ENCODE results near the gene TPM2. TPM values are rescaled to one million over a fixed set of nuclear protein-coding genes. Genes with fewer than 3 reads are reported as not detected.

The TPM2 gene
- total and polyA plus RNA-seq, 7 donors, result 6,047 to 16,334 (median 9,199) TPM

DNA sequence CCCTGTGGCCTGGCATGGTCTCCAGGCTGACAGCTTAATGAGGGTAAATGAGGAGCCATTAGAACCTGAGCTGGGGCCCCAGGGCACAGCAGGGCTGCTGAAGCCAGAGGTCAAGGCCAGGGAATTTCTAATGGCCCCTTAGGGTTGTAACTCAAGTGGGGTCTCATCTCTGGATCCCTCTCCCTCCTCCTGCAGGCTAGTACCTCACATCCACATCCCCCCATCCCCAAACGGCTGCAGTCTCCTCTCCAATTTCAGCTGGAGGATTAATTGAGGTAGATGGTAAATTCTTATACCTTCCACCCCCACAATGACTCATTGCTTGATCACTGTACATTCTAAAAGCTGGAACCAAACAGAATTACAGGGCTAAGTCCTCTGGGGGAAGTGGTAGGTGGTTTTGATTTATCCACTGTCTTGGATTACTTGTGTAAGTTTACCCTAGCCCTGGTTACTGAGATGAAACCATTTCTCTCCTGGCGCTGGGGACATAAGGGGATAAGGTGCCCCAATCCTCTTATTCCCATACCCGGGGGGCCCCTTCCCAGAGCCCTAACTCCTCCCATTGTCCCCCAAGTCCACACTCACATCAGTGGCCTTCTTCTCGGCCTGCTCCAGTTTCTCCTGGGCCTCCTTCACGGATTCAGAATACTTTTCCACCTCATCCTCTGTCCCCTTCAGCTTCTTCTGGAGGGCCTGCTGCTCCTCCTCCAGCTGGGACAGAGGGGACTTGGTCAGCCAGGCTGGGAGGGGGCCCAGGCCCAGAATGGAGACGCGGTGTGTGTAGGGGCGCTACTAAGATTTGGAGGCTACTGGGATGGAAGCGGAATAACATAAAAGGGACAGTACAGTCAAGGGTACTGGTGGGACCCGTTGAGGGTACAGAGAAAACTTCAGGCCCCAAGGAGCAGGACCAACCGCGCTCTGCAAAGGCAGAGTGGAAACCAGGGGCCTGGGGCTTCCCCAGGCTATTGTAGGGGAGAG lies 875 bp downstream of the TPM2 start:
- intact Hi-C loops (cut with DNase I), result no loop called here
- peak overlapping the region; percentile 100 for H3K4me3 ChIP-seq
- WGBS, 3 donors, result 19 to 31% (median 22%) methylated on average over 12 of the region's 12 CpGs
- DNase-seq (peak in 1 of 2 donors; percentile 66), ATAC-seq (peak; percentile 15 to 48 (median 26))
- no peaks in the 10 kb centered on the region for H3K9me3 ChIP-seq
- H3K36me3 ChIP-seq (ENCODE audit: insufficient read depth in 1 of 2, low read depth in 1 of 2), result peaks cover 0 to 37% of the 10 kb centered on the region in 2 donors
- H3K27ac ChIP-seq, result peak overlapping the region; percentile 100
- TF ChIP-seq, protein P1, sequence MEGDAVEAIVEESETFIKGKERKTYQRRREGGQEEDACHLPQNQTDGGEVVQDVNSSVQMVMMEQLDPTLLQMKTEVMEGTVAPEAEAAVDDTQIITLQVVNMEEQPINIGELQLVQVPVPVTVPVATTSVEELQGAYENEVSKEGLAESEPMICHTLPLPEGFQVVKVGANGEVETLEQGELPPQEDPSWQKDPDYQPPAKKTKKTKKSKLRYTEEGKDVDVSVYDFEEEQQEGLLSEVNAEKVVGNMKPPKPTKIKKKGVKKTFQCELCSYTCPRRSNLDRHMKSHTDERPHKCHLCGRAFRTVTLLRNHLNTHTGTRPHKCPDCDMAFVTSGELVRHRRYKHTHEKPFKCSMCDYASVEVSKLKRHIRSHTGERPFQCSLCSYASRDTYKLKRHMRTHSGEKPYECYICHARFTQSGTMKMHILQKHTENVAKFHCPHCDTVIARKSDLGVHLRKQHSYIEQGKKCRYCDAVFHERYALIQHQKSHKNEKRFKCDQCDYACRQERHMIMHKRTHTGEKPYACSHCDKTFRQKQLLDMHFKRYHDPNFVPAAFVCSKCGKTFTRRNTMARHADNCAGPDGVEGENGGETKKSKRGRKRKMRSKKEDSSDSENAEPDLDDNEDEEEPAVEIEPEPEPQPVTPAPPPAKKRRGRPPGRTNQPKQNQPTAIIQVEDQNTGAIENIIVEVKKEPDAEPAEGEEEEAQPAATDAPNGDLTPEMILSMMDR (IDR thresholded peaks at IDR 0.05), result no peak
- H3K27me3 ChIP-seq (ENCODE audit: insufficient read depth in 3 of 3, low read length in 2 of 3), result no peaks in the 10 kb centered on the region
- H3K4me1 ChIP-seq, result peaks cover 29% of the 10 kb centered on the region

DNA sequence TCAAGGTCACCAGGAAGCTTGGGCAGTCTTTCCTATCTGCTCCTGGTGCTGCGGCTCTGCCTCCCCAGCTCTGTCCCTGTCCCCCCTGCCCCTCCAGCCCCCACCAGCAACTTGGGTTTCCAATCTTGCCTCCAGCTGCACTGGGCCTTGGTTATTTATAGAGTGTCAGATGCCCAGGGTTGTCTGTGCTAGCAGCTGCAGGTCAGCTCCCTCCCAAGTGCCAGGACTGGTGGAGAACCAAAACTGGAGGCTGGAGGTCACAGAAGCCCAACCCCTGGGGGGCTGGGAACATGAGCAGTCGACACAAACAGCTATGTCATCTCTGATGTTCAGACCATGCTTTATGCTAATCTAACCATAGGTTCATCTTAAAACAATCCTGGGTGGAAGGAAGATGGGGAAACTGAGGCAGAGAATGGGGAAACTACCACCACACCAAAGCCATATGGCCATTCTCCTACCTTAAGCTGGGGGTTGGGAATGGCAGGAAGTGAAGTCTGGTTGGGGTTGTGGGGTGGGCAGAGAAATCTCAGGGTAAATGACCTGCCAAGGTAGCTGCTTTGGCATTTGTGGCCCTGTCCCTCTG lies 1.7 kb downstream of the TPM2 start:
- intact Hi-C loops (cut with DNase I), result no loop called here
- H3K4me3 ChIP-seq, result peak overlapping the region; percentile 100
- H3K4me1 ChIP-seq, result peaks cover 36% of the 10 kb centered on the region
- 16 to 29% (median 25%) methylated on average over 2 of the region's 2 CpGs for WGBS, 3 donors
- peaks cover 0 to 45% of the 10 kb centered on the region in 2 donors for H3K36me3 ChIP-seq (ENCODE audit: insufficient read depth in 1 of 2, low read depth in 1 of 2)
- H3K9me3 ChIP-seq, result no peaks in the 10 kb centered on the region
- peak overlapping the region; percentile 100 for H3K27ac ChIP-seq
- peak; percentile 38 to 53 (median 48) for ATAC-seq
- TF ChIP-seq, protein P1 (IDR thresholded peaks at IDR 0.05), result no peak
- H3K27me3 ChIP-seq (ENCODE audit: insufficient read depth in 3 of 3, low read length in 2 of 3), result no peaks in the 10 kb centered on the region
- peak; percentile 58 to 87 for DNase-seq

DNA sequence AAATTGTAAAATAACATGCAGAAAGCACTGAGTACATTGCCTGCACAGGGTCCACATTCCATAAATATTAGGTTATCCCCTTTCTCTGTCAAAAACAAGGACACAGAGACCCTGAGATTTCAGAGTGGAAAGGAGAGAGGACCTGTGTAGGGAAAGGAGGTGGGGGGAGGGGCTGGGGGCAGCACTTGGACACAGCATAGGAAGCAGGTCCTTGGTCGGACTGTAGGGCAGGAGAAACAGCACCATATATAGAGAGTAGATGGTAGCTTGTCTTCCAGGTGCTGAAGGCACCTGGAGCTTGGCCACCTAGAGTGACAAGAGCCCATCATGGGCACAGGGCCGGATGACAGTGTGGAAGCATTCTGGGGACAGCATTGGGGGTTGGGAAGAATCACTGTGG lies 2.4 kb downstream of the TPM2 start:
- TF ChIP-seq, protein P1 (IDR thresholded peaks at IDR 0.05), result no peak
- ATAC-seq (peak in 2 of 4 donors; percentile 2 to 3), DNase-seq (no peak)
- H3K4me3 ChIP-seq, result peak overlapping the region; percentile 100
- H3K27ac ChIP-seq, result peak overlapping the region; percentile 100
- H3K27me3 ChIP-seq (ENCODE audit: insufficient read depth in 3 of 3, low read length in 2 of 3), result no peaks in the 10 kb centered on the region
- 29 to 32% (median 31%) methylated on average over 2 of the region's 2 CpGs for WGBS, 3 donors
- peaks cover 0 to 52% of the 10 kb centered on the region in 2 donors for H3K36me3 ChIP-seq (ENCODE audit: insufficient read depth in 1 of 2, low read depth in 1 of 2)
- H3K4me1 ChIP-seq, result peaks cover 36% of the 10 kb centered on the region
- H3K9me3 ChIP-seq, result no peaks in the 10 kb centered on the region
- intact Hi-C loops (cut with DNase I), result no loop called here

DNA sequence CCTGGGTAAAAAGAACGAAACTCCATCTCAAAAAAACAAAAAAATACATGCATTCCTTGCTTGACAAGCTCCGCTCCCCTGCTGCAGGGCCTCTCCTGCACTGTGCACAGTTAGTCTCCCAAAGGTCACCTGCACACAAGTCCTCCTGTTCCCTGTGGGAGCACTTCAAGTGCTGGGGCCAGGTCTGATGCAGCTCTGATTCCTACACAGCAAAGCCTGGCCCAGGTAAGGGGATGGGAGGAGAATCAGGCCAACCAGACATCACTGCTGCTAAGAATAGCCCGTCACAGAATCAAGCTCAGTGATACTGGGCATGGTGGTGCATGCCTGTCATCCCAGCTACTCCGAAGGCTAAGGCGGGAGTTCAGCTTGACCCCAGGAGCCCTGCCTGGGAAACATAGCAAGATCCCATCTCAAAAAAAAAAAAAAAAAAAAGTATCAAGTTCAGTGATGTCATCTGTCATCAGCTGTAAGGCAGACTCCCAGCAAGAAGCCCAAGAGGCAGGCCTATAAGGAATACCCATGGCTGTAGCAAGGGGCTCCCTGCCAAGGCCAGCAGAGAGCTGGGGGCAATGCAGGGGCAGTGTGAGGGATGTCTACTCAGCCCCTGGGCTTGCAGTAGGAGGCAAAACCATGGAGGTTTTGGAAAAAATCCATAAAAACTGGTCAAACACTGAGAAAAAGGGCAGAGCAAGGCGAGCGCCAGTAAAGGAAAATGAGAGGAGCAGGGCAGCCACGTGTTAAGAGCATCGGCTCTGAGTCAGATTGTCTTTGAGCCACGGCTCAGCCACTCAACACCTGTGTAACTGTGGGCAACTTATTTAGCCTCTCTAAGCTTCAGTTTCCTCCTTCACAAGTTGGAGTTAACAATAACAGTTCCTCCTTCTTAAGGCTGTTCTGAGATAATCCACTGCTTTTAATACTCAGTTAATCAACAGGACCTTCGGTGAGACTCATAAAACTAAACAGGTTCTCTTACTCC lies 3.2 kb downstream of the TPM2 start:
- intact Hi-C loops (cut with DNase I), result no loop called here
- 23 to 36% (median 25%) methylated on average over 11 of the region's 11 CpGs for WGBS, 3 donors
- no peak for DNase-seq
- Histone ChIP-seq H3K9me3 (no peaks in the 10 kb centered on the region), H3K4me1 (peaks cover 31% of the 10 kb centered on the region), H3K27me3 (ENCODE audit: insufficient read depth in 3 of 3, low read length in 2 of 3) (no peaks in the 10 kb centered on the region), H3K27ac (peak overlapping the region; percentile 100), H3K36me3 (ENCODE audit: insufficient read depth in 1 of 2, low read depth in 1 of 2) (peaks cover 0 to 52% of the 10 kb centered on the region in 2 donors), H3K4me3 (peak overlapping the region; percentile 100)
- TF ChIP-seq, protein P1 (IDR thresholded peaks at IDR 0.05), result no peak
- ATAC-seq, result peak; percentile 8 to 32 (median 18)

Measured in psoas muscle (tissue), 8 donors.